IMR-90 (cell line): ENCODE measurements around the gene MUC5AC. TPM values are rescaled to one million over a fixed set of nuclear protein-coding genes. Genes with fewer than 3 reads are reported as not detected.

ENCODE experiments used
- ATAC-seq: fragments of 200-7000 bp; cut with Tn5 transposase; 2 replicates; pipeline ENCODE4 v1.9.1; 2020; ENCODE audit warnings: low read depth, mild to moderate bottlenecking, moderate library complexity
- BruUV-seq: library from RNA; stranded (reverse); fragments of 400-500 nt; replicated peaks from 2 replicates; lab custom pipeline; 2021; lab: Mats Ljungman, UMichigan
- CTCF ChIA-PET: fragments of 300-600 bp; formaldehyde crosslinking; extraction: SDS; loops from one replicate; lab custom pipeline; 2021; ENCODE audit warnings: antibody characterized with exemption; lab: Yijun Ruan, JAX
- POLR2A ChIA-PET: fragments of 300-600 bp; sonication (Branson Sonifier 250); formaldehyde crosslinking; loops from one replicate; lab custom pipeline; 2022; ENCODE audit warnings: antibody characterized with exemption; ENCODE audit not compliant: unreplicated experiment; lab: Charles Lee
- DNase-seq: peaks from one replicate; pipeline ENCODE4 v3.0.0; 2013
- H2AFZ ChIP-seq: replicated peaks from 2 replicates; pipeline ENCODE3; 2013; ENCODE audit warnings: low read length, mild to moderate bottlenecking; ENCODE audit not compliant: poor library complexity
- H2AK5ac ChIP-seq: 2 replicates; pipeline ENCODE4 v1.6.1; 2013; ENCODE audit warnings: low read depth, low read length, inconsistent platforms
- H2AK9ac ChIP-seq: replicated peaks from 2 replicates; pipeline ENCODE3; 2013; ENCODE audit warnings: mild to moderate bottlenecking, low read depth, low read length, moderate library complexity; ENCODE audit not compliant: poor library complexity
- H2BK120ac ChIP-seq: 2 replicates; pipeline ENCODE4 v1.6.1; 2013; ENCODE audit warnings: low read depth, low read length, inconsistent platforms
- H2BK15ac ChIP-seq: 3 replicates; pipeline ENCODE4 v1.6.1; 2013; ENCODE audit warnings: low read depth, low read length, inconsistent platforms
- H2BK20ac ChIP-seq: 2 replicates; pipeline ENCODE4 v1.6.1; 2013; ENCODE audit warnings: low read depth, mild to moderate bottlenecking, inconsistent platforms, low read length, moderate library complexity
- H2BK5ac ChIP-seq: 2 replicates; pipeline ENCODE4 v1.6.1; 2013; ENCODE audit warnings: mild to moderate bottlenecking, low read depth, low read length, inconsistent platforms; ENCODE audit not compliant: poor library complexity, severe bottlenecking
- H3K14ac ChIP-seq: replicated peaks from 2 replicates; pipeline ENCODE4 v1.6.1; 2013; ENCODE audit warnings: low read depth, low read length, inconsistent platforms
- H3K18ac ChIP-seq: 2 replicates; pipeline ENCODE4 v1.6.1; 2013; ENCODE audit warnings: low read depth, low read length, control low read depth
- H3K23ac ChIP-seq: 2 replicates; pipeline ENCODE4 v1.6.1; 2013; ENCODE audit warnings: low read depth, low read length, inconsistent platforms
- H3K27ac ChIP-seq: 2 replicates; pipeline ENCODE4 v1.5.1; 2013; ENCODE audit warnings: mild to moderate bottlenecking, control low read depth, low read length; ENCODE audit not compliant: insufficient read depth
- H3K27me3 ChIP-seq: 2 replicates; pipeline ENCODE4 v1.6.1; 2013; ENCODE audit warnings: low read length; ENCODE audit not compliant: control insufficient read depth, insufficient read depth
- H3K36me3 ChIP-seq: 2 replicates; pipeline ENCODE4 v1.6.1; 2013; ENCODE audit warnings: low read length, mixed read lengths; ENCODE audit not compliant: control insufficient read depth, insufficient read depth
- H3K4ac ChIP-seq: 2 replicates; pipeline ENCODE4 v1.6.1; 2013; ENCODE audit warnings: low read depth, low read length, inconsistent platforms
- H3K4me1 ChIP-seq: 2 replicates; pipeline ENCODE4 v1.6.1; 2013; ENCODE audit warnings: low read length, mixed read lengths; ENCODE audit not compliant: control insufficient read depth, insufficient read depth
- H3K4me2 ChIP-seq: 2 replicates; pipeline ENCODE4 v1.6.1; 2013; ENCODE audit warnings: low read depth, mild to moderate bottlenecking, control low read depth, low read length, moderate library complexity
- H3K4me3 ChIP-seq: 2 replicates; pipeline ENCODE4 v1.5.1; 2013; ENCODE audit warnings: low read depth, mild to moderate bottlenecking, control low read depth, low read length, moderate library complexity; ENCODE audit not compliant: insufficient read depth
- H3K56ac ChIP-seq: 2 replicates; pipeline ENCODE4 v1.6.1; 2013; ENCODE audit warnings: low read length, inconsistent platforms; ENCODE audit not compliant: insufficient read depth; ENCODE audit errors: extremely low read depth
- H3K79me1 ChIP-seq, 2 experiments: 2 replicates each; pipeline ENCODE4 v1.6.1; 2013; ENCODE audit warnings: low read length in 2 of 2, inconsistent platforms in 1 of 2, low read depth in 1 of 2
- H3K9ac ChIP-seq: 2 replicates; pipeline ENCODE4 v1.6.1; 2013; ENCODE audit warnings: low read depth, low read length, control low read depth
- H3K9me1 ChIP-seq: 2 replicates; pipeline ENCODE4 v1.6.1; 2013; ENCODE audit warnings: low read length, inconsistent platforms; ENCODE audit not compliant: insufficient read depth
- H3K9me3 ChIP-seq: 2 replicates; pipeline ENCODE4 v1.6.1; 2013; ENCODE audit warnings: low read length; ENCODE audit not compliant: control insufficient read depth, insufficient read depth
- H4K20me1 ChIP-seq: 2 replicates; pipeline ENCODE4 v1.6.1; 2013; ENCODE audit warnings: low read length, inconsistent platforms; ENCODE audit not compliant: insufficient read depth
- H4K5ac ChIP-seq: 2 replicates; pipeline ENCODE4 v1.6.1; 2013; ENCODE audit warnings: mild to moderate bottlenecking, low read depth, low read length, control low read depth
- H4K8ac ChIP-seq, 2 experiments: 2 replicates each; pipeline ENCODE4 v1.6.1; 2013; ENCODE audit warnings: low read depth in 2 of 2, low read length in 2 of 2, control low read depth in 1 of 2, inconsistent platforms in 1 of 2
- H4K91ac ChIP-seq: 2 replicates; pipeline ENCODE4 v1.6.1; 2013; ENCODE audit warnings: low read depth, low read length, inconsistent platforms; ENCODE audit not compliant: insufficient read depth
- CHD1 ChIP-seq: IDR thresholded peaks from 2 replicates; pipeline ENCODE4 v1.6.1; 2012; ENCODE audit warnings: low read depth, low read length, improper control_type of control experiment
- MAFK ChIP-seq: IDR thresholded peaks from 2 replicates; pipeline ENCODE4 v1.6.1; 2012; ENCODE audit warnings: low read depth, low read length, improper control_type of control experiment
- MAZ ChIP-seq: IDR thresholded peaks from 2 replicates; pipeline ENCODE4 v1.6.1; 2012; ENCODE audit warnings: low read depth, mild to moderate bottlenecking, low read length, improper control_type of control experiment, moderate library complexity, borderline replicate concordance
- NFE2L2 ChIP-seq: fragments of 150-350 bp; IDR thresholded peaks from 2 replicates; pipeline ENCODE4 v1.6.1; 2016; ENCODE audit warnings: low read depth, mild to moderate bottlenecking, low read length
- POLR2A ChIP-seq: IDR thresholded peaks from 2 replicates; pipeline ENCODE4 v1.6.1; 2012; ENCODE audit warnings: mild to moderate bottlenecking, low read depth, low read length
- RAD21 ChIP-seq: IDR thresholded peaks from 2 replicates; pipeline ENCODE4 v1.6.1; 2012; ENCODE audit warnings: low read length, improper control_type of control experiment
- RCOR1 ChIP-seq: IDR thresholded peaks from 2 replicates; pipeline ENCODE4 v1.6.1; 2012; ENCODE audit warnings: mild to moderate bottlenecking, low read length, improper control_type of control experiment; ENCODE audit not compliant: insufficient replicate concordance
- RFX5 ChIP-seq: IDR thresholded peaks from 2 replicates; pipeline ENCODE4 v1.8.0; 2012; ENCODE audit warnings: low read depth, mild to moderate bottlenecking, low read length, moderate library complexity
- SMC3 ChIP-seq: fragments of 150-350 bp; IDR thresholded peaks from 2 replicates; pipeline ENCODE4 v1.6.1; 2016; ENCODE audit warnings: low read depth, mild to moderate bottlenecking, antibody characterized with exemption, low read length, moderate library complexity
- WGBS, 2 experiments: methylation state at CpG; one replicate each; pipeline versions ENCODE4 v1.1.5 to v1.1.7; 2013; ENCODE audit warnings: missing lambda C conversion rate in 2 of 2; ENCODE audit not compliant: insufficient read length in 1 of 2; ENCODE audit errors: extremely low coverage in 2 of 2; 5-methylcytosine and 5-hydroxymethylcytosine counted together
- dilution Hi-C: fragments of 300-500 bp; cut with HindIII; formaldehyde crosslinking; loops from one replicate; pipeline ENCODE4 v1.14.3; 2018; ENCODE audit warnings: low sequenced_read_pairs; ENCODE audit not compliant: unreplicated experiment
- in situ Hi-C: fragments of 300-500 bp; cut with MboI; formaldehyde crosslinking; loops from 3 replicates; pipeline ENCODE4 v1.14.3; 2019; ENCODE audit warnings: low sequenced_read_pairs, inconsistent platforms, mixed read lengths
- intact Hi-C: fragments of 100-400 bp; cut with micrococcal nuclease; formaldehyde crosslinking; loops from 2 replicates; pipeline ENCODE4 v1.10.0; 2022
- polyA plus RNA-seq, 3 experiments: library from polyadenylated mRNA; depleted of rRNA; stranded (reverse); fragments of >200 nt; gene quantifications; 2 replicates each; pipeline ENCODE4 v1.2.3, GENCODE V29; 2012; ENCODE audit warnings: low replicate concordance in 1 of 3
- total RNA-seq: library from RNA; depleted of rRNA; stranded (reverse); fragments of >200 nt; gene quantifications from 2 replicates; pipeline ENCODE4 v1.2.3, GENCODE V29; 2012
- TF ChIP-seq, protein P1 (sequence below): fragments of 150-350 bp; IDR thresholded peaks from 2 replicates; pipeline ENCODE4 v1.6.1; 2017; ENCODE audit warnings: mild to moderate bottlenecking, antibody characterized with exemption, low read length, low read depth
- TF ChIP-seq, protein P2 (sequence below): fragments of 150-350 bp; IDR thresholded peaks from 2 replicates; pipeline ENCODE4 v1.6.1; 2016; ENCODE audit warnings: low read depth, mild to moderate bottlenecking, low read length, moderate library complexity, borderline replicate concordance

The MUC5AC gene
- total and polyA plus RNA-seq, 2 of the 4 experiments (the other 2 are of a cell fraction), result 0.02 TPM; not detected in 1

DNA sequence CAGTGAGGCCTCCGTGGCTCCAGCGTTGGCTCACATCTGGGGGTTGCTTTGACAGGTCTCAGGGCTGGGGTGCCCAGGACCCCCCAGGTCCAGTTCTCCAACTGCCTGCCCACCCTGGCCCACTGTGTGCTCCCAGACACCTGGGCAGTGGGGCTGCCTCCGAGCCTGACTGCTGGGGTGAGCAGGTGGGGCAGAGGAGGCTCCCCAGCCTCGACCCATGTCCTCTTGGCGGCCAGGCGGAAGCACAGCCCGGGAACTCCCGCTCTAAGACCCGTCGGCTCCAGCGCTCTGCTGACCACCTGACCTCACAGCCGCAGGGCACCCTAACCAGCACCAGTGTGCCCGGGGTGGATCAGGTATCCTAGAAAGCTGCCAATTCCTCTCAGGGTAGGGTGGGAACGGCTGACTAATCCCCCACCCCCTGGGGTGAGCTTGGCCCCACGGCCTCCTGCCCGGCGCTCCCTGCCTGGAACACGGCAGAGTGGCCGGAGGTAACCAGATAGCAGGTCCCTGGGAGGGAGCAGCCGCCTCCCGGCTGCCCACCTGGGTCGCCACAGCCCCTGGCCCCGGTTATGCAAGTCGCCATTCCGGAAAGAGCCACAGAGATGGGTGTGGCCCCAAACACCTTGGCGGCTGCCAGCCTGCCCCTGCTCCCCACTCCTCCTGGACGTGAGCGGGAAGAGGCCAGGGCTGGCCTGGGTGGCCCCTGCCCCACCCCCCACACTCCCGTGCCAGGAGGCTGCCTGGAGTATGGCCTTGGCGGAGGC lies 45.9 kb downstream of the MUC5AC start:
- Histone ChIP-seq H3K27me3 (peaks cover 16% of the 10 kb centered on the region; the same call in 1 of the 2 replicates), H3K18ac (no peak overlapping the region), H4K20me1 (no peaks in the 10 kb centered on the region; the same call in 1 of the 2 replicates), H2BK15ac (no peak overlapping the region), H2AK9ac (peak overlapping the region; percentile 81), H3K9me3 (no peaks in the 10 kb centered on the region), H4K5ac (no peak overlapping the region), H3K4ac (no peak overlapping the region), H3K79me1 (no peaks in the 10 kb centered on the region), H2BK20ac (no peak overlapping the region), H3K9ac (no peak overlapping the region), H2AK5ac (no peak overlapping the region), H2BK120ac (no peak overlapping the region), H2AFZ (peak overlapping the region; percentile 84), H3K14ac (no peak overlapping the region), H4K8ac (no peak overlapping the region), H3K56ac (no peak overlapping the region), H3K4me1 (no peaks in the 10 kb centered on the region), H3K36me3 (no peaks in the 10 kb centered on the region), H4K91ac (no peak overlapping the region), H3K27ac (no peak overlapping the region), H3K4me3 (no peak overlapping the region), H3K23ac (no peak overlapping the region), H3K4me2 (no peak overlapping the region), H2BK5ac (no peak overlapping the region), H3K9me1 (no peaks in the 10 kb centered on the region)
- no peak for DNase-seq
- in situ Hi-C loops, result loop anchor here (25.0 kb wide), 1 partner anchor 309 kb away; no protein-coding TSS in a partner anchor
- intact Hi-C loops, result loop anchor here (1.0 to 2.0 kb wide), 2 partner anchors 89 to 312 kb away; no protein-coding TSS in a partner anchor
- CTCF ChIA-PET, result no interaction called here
- dilution Hi-C loops, result no loop called here
- no peak for ATAC-seq
- TF ChIP-seq, protein P1, sequence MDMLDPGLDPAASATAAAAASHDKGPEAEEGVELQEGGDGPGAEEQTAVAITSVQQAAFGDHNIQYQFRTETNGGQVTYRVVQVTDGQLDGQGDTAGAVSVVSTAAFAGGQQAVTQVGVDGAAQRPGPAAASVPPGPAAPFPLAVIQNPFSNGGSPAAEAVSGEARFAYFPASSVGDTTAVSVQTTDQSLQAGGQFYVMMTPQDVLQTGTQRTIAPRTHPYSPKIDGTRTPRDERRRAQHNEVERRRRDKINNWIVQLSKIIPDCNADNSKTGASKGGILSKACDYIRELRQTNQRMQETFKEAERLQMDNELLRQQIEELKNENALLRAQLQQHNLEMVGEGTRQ, result no peak
- no peak for TF ChIP-seq CHD1
- TF ChIP-seq MAZ, result no peak
- no peak for TF ChIP-seq POLR2A
- no peak for TF ChIP-seq RAD21
- no peak for TF ChIP-seq RFX5
- TF ChIP-seq SMC3, result no peak
- TF ChIP-seq, protein P2, sequence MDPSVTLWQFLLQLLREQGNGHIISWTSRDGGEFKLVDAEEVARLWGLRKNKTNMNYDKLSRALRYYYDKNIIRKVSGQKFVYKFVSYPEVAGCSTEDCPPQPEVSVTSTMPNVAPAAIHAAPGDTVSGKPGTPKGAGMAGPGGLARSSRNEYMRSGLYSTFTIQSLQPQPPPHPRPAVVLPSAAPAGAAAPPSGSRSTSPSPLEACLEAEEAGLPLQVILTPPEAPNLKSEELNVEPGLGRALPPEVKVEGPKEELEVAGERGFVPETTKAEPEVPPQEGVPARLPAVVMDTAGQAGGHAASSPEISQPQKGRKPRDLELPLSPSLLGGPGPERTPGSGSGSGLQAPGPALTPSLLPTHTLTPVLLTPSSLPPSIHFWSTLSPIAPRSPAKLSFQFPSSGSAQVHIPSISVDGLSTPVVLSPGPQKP, result no peak
- TF ChIP-seq RCOR1, result no peak
- TF ChIP-seq MAFK, result no peak
- TF ChIP-seq NFE2L2, result no peak
- WGBS, 2 experiments, result 66% methylated on average over 8 of the region's 30 CpGs; no CpG with 5 or more reads in 1 of the 2 experiments
- BruUV-seq, result no TSS peak
- POLR2A ChIA-PET, result no interaction called here
